Liver (tissue), 3 donors: ENCODE measurements around the gene LMTK2.

Experiments
- CTCF ChIP-seq: fragments of 150-350 bp; IDR thresholded peaks from 2 replicates; pipeline ENCODE4 v1.5.1; 2017; ENCODE audit warnings: improper control_type of control experiment, low read depth, low read length; ENCODE audit not compliant: missing input control
- GABPA ChIP-seq, 2 donors: IDR thresholded peaks in 1 of 2; conservative IDR thresholded peaks in 1 of 2; 2 replicates each; pipeline ENCODE4 v1.6.1; 2016; ENCODE audit warnings: antibody characterized with exemption in 2 of 2, mild to moderate bottlenecking in 1 of 2, moderate library complexity in 1 of 2
- JUND ChIP-seq, 2 donors: IDR thresholded peaks; 2 replicates each; pipeline ENCODE4 v1.6.1; 2016; ENCODE audit warnings: antibody characterized with exemption in 2 of 2
- MAX ChIP-seq: IDR thresholded peaks from 2 replicates; pipeline ENCODE4 v1.6.1; 2016; ENCODE audit warnings: antibody characterized with exemption
- RAD21 ChIP-seq, 2 donors: IDR thresholded peaks; 2 replicates each; pipeline ENCODE4 v1.6.1; 2016; ENCODE audit warnings: antibody characterized with exemption in 2 of 2, mild to moderate bottlenecking in 2 of 2
- TAF1 ChIP-seq: conservative IDR thresholded peaks from 2 replicates; pipeline ENCODE4 v1.6.1; 2016; ENCODE audit warnings: antibody characterized with exemption, mild to moderate bottlenecking
- TF ChIP-seq, protein P1 (sequence below): IDR thresholded peaks from 2 replicates; pipeline ENCODE4 v1.6.1; 2016; ENCODE audit warnings: antibody characterized with exemption
- donor health status: healthy.
- donor health status: healthy.

- TF ChIP-seq CTCF (no peak), GABPA (IDR thresholded peaks at IDR 0.05 in 1 of 2, conservative IDR thresholded peaks at IDR 0.05 in 1 of 2) (peak; percentile 19 to 55), RAD21 (IDR thresholded peaks at IDR 0.05) (no peak), TAF1 (no peak), MAX (no peak), JUND (IDR thresholded peaks at IDR 0.05) (no peak)
- TF ChIP-seq, protein P1, sequence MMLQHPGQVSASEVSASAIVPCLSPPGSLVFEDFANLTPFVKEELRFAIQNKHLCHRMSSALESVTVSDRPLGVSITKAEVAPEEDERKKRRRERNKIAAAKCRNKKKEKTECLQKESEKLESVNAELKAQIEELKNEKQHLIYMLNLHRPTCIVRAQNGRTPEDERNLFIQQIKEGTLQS = no peak
Observed at GRCh38 chr7:98249106-98249505, 142.4 kb downstream of the LMTK2 start.
